ENCODE results near the gene EFCAB6.

Gene EFCAB6

GRCh38 chr22:43840431-43840830, 28.3 kb upstream of the EFCAB6 start:
- Histone ChIP-seq H3K36me3 (ENCODE audit: control insufficient read depth, insufficient read depth, low read length) (no peaks in the 10 kb centered on the region), H3K4me3 (replicated peaks; ENCODE audit: low read depth, low read length) (no peak overlapping the region), H3K27me3 (replicated peaks; ENCODE audit: control insufficient read depth, insufficient read depth, low read length) (no peaks in the 10 kb centered on the region; the same call in 1 of the 2 replicates)
- DNase-seq (ENCODE audit: extremely low read depth, insufficient read length) = no peak
- TF ChIP-seq, protein P1, sequence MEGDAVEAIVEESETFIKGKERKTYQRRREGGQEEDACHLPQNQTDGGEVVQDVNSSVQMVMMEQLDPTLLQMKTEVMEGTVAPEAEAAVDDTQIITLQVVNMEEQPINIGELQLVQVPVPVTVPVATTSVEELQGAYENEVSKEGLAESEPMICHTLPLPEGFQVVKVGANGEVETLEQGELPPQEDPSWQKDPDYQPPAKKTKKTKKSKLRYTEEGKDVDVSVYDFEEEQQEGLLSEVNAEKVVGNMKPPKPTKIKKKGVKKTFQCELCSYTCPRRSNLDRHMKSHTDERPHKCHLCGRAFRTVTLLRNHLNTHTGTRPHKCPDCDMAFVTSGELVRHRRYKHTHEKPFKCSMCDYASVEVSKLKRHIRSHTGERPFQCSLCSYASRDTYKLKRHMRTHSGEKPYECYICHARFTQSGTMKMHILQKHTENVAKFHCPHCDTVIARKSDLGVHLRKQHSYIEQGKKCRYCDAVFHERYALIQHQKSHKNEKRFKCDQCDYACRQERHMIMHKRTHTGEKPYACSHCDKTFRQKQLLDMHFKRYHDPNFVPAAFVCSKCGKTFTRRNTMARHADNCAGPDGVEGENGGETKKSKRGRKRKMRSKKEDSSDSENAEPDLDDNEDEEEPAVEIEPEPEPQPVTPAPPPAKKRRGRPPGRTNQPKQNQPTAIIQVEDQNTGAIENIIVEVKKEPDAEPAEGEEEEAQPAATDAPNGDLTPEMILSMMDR (IDR thresholded peaks at IDR 0.05; ENCODE audit: insufficient read depth, low read length, poor library complexity, severe bottlenecking) = no peak

DNA sequence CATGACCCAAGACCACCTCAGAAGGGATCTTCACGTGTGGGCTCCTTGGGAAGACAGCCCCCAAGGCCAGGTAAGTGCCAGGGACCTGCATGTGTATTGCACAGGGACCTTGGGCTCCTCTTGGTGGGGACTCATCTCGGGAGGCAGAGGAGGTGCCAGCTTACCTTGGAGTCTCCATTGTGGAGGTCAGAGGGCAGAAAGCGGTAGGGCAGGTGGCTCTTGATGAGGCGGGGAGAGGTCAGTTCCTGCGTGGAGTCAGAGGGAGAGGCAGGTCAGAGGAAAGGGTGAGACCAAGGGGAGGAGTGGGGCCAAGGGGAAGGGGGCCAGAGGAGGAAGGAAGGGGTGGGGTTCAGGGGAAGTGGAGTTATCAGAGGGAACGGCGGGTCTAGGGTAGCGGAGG, 27.7 kb upstream of the EFCAB6 start:
- Histone ChIP-seq H3K4me3 (replicated peaks; ENCODE audit: low read depth, low read length) (no peak overlapping the region), H3K36me3 (ENCODE audit: control insufficient read depth, insufficient read depth, low read length) (no peaks in the 10 kb centered on the region), H3K27me3 (replicated peaks; ENCODE audit: control insufficient read depth, insufficient read depth, low read length) (no peaks in the 10 kb centered on the region; the same call in 1 of the 2 replicates)
- TF ChIP-seq, protein P1 (IDR thresholded peaks at IDR 0.05; ENCODE audit: insufficient read depth, low read length, poor library complexity, severe bottlenecking) = no peak
- DNase-seq (ENCODE audit: extremely low read depth, insufficient read length) = no peak

GRCh38 chr22:43838571-43839307, 26.6 kb upstream of the EFCAB6 start:
- Histone ChIP-seq H3K4me3 (replicated peaks; ENCODE audit: low read depth, low read length) (no peak overlapping the region), H3K36me3 (ENCODE audit: control insufficient read depth, insufficient read depth, low read length) (no peaks in the 10 kb centered on the region)
- TF ChIP-seq, protein P1 (IDR thresholded peaks at IDR 0.05; ENCODE audit: insufficient read depth, low read length, poor library complexity, severe bottlenecking) = no peak

GRCh38 chr22:43838161-43838560, 26.1 kb upstream of the EFCAB6 start:
- H3K4me3 ChIP-seq (replicated peaks; ENCODE audit: low read depth, low read length) = no peak overlapping the region
- H3K36me3 ChIP-seq (ENCODE audit: control insufficient read depth, insufficient read depth, low read length) = no peaks in the 10 kb centered on the region
- DNase-seq (ENCODE audit: extremely low read depth, insufficient read length) = no peak
- H3K27me3 ChIP-seq (replicated peaks; ENCODE audit: control insufficient read depth, insufficient read depth, low read length) = no peaks in the 10 kb centered on the region; the same call in 1 of the 2 replicates
- TF ChIP-seq, protein P1 (IDR thresholded peaks at IDR 0.05; ENCODE audit: insufficient read depth, low read length, poor library complexity, severe bottlenecking) = no peak

More at GRCh38 chr22:43838571-43839307, 26.6 kb upstream of the EFCAB6 start:
- DNase-seq (ENCODE audit: extremely low read depth, insufficient read length) = no peak
- H3K27me3 ChIP-seq (replicated peaks; ENCODE audit: control insufficient read depth, insufficient read depth, low read length) = no peaks in the 10 kb centered on the region; the same call in 1 of the 2 replicates

DNA sequence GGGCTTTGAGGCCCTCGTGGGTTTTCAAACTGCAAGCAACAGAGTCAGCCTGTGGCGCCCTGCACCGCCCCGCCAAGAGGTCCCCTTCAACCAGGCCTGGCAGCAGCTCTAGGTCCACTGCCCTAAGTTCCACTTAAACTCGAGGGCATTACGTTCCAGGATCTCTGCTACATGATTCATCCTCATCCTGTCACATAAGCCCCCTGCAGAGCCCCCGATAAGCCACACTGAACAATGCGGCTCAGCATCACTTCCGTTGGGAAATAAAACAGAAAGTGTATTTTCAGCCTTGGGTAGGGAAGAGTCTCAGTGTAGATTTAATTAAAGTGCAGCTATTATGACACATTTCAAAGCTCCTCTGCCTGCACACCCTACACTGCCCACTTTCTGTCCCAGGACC, 25.6 kb upstream of the EFCAB6 start:
- Histone ChIP-seq H3K4me3 (replicated peaks; ENCODE audit: low read depth, low read length) (no peak overlapping the region), H3K36me3 (ENCODE audit: control insufficient read depth, insufficient read depth, low read length) (no peaks in the 10 kb centered on the region), H3K27me3 (replicated peaks; ENCODE audit: control insufficient read depth, insufficient read depth, low read length) (no peaks in the 10 kb centered on the region; the same call in 1 of the 2 replicates)
- TF ChIP-seq, protein P1 (IDR thresholded peaks at IDR 0.05; ENCODE audit: insufficient read depth, low read length, poor library complexity, severe bottlenecking) = no peak
- DNase-seq (ENCODE audit: extremely low read depth, insufficient read length) = no peak

Data from GM06990 (cell line).